Measurements from ENCODE around the gene CSRP1. TPM values are rescaled to one million over a fixed set of nuclear protein-coding genes. Genes with fewer than 3 reads are reported as not detected.

Gene CSRP1
- total RNA-seq, 2 experiments from 2014 or later = 55.3 to 56.2 TPM

GRCh38 chr1:201447903-201448871, 58.7 kb downstream of the CSRP1 start:
- Mint-ChIP-seq H3K9me3 (no peaks in the 10 kb centered on the region), H3K27ac (no peak overlapping the region), H3K27me3 (peaks cover 16% of the 10 kb centered on the region), H3K4me1 (ENCODE audit: low read depth) (peaks cover 8% of the 10 kb centered on the region), H3K4me3 (no peak overlapping the region), H3K36me3 (ENCODE audit: low read depth) (no peaks in the 10 kb centered on the region)
- peak; percentile 98 for ATAC-seq
- CTCF ChIA-PET = interaction anchor here (0.6 to 9.5 kb wide), 31 partner anchors 8 to 524 kb away, joined by 3 to 149 read pairs (median 4); partner anchors contain the start of genes CSRP1 and PHLDA3
- POLR2A ChIA-PET = no interaction called here
- TF ChIP-seq, protein P1, sequence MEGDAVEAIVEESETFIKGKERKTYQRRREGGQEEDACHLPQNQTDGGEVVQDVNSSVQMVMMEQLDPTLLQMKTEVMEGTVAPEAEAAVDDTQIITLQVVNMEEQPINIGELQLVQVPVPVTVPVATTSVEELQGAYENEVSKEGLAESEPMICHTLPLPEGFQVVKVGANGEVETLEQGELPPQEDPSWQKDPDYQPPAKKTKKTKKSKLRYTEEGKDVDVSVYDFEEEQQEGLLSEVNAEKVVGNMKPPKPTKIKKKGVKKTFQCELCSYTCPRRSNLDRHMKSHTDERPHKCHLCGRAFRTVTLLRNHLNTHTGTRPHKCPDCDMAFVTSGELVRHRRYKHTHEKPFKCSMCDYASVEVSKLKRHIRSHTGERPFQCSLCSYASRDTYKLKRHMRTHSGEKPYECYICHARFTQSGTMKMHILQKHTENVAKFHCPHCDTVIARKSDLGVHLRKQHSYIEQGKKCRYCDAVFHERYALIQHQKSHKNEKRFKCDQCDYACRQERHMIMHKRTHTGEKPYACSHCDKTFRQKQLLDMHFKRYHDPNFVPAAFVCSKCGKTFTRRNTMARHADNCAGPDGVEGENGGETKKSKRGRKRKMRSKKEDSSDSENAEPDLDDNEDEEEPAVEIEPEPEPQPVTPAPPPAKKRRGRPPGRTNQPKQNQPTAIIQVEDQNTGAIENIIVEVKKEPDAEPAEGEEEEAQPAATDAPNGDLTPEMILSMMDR (IDR thresholded peaks at IDR 0.05) = peak; percentile 72
- DNase-seq = peak; percentile 84
- intact Hi-C loops (cut with micrococcal nuclease) = loop anchor here (5.0 kb wide), 2 partner anchors 34 to 64 kb away; no protein-coding TSS in a partner anchor

DNA sequence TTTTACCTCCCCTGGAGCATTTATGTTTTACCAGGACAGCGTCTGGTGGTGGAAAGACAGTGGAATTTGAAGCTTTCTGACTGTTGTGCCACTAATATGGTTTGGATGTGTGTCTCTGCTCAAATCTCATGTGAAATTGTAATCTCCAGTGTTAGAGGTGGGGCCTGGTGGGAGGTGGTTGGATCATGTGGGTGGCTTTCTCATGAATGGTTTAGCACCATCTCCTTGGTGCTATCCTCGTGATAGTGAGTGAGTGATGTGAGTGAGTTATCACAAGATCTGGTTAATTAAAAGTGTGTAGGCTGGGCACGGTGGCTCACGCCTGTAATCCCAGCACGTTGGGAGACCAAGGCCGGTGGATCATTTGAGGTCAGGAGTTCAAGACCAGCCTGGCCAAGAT, 61.6 kb downstream of the CSRP1 start:
- ATAC-seq (no peak), DNase-seq (no peak)
- H3K4me1 Mint-ChIP-seq (ENCODE audit: low read depth) = peaks cover 3% of the 10 kb centered on the region
- TF ChIP-seq, protein P1 (IDR thresholded peaks at IDR 0.05) = no peak
- ChIA-PET CTCF (interaction anchor here (1.2 to 9.5 kb wide), 4 partner anchors 11 to 67 kb away, joined by 5 to 149 read pairs (median 95); no protein-coding TSS in a partner anchor), POLR2A (no interaction called here)
- intact Hi-C loops (cut with micrococcal nuclease) = loop anchor here (5.0 kb wide), 2 partner anchors 37 to 67 kb away; no protein-coding TSS in a partner anchor
- no peak overlapping the region for H3K4me3 Mint-ChIP-seq
- H3K27me3 Mint-ChIP-seq = peaks cover 16% of the 10 kb centered on the region
- H3K9me3 Mint-ChIP-seq = no peaks in the 10 kb centered on the region
- no peaks in the 10 kb centered on the region for H3K36me3 Mint-ChIP-seq (ENCODE audit: low read depth)
- no peak overlapping the region for H3K27ac Mint-ChIP-seq

DNA sequence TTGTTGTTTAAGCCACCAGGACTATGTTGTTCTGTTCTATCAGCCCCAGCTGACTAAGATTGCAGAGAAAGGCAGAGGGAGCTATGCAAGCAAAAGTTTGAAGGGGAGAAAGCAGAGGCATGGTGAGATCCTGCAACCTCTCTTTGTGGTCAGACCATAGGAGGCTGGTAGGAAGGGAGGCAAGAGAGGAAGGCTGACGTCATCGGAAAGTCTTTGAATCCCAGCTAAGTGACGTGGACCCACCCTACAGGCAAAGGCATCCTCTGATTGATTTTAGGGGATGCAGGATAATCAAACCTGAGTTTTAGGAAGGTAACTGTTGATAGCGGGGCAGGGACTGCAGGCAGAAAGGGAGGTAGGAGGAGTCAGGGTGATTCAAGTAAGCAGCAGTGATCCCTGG, 62.1 kb downstream of the CSRP1 start:
- ChIA-PET CTCF (interaction anchor here (1.2 to 9.5 kb wide), 3 partner anchors 10 to 68 kb away, joined by 5 to 149 read pairs (median 76); no protein-coding TSS in a partner anchor), POLR2A (no interaction called here)
- TF ChIP-seq, protein P1 (IDR thresholded peaks at IDR 0.05) = no peak
- ATAC-seq (no peak), DNase-seq (no peak)
- Mint-ChIP-seq H3K27ac (no peak overlapping the region), H3K9me3 (no peaks in the 10 kb centered on the region), H3K4me1 (ENCODE audit: low read depth) (peaks cover 3% of the 10 kb centered on the region), H3K36me3 (ENCODE audit: low read depth) (no peaks in the 10 kb centered on the region), H3K27me3 (peaks cover 14% of the 10 kb centered on the region), H3K4me3 (no peak overlapping the region)
- intact Hi-C loops (cut with micrococcal nuclease) = loop anchor here (5.0 kb wide), 2 partner anchors 38 to 68 kb away; no protein-coding TSS in a partner anchor

GRCh38 chr1:201443747-201444146, 63.2 kb downstream of the CSRP1 start:
- Mint-ChIP-seq H3K4me1 (ENCODE audit: low read depth) (peaks cover 3% of the 10 kb centered on the region), H3K4me3 (no peak overlapping the region), H3K9me3 (no peaks in the 10 kb centered on the region), H3K36me3 (ENCODE audit: low read depth) (no peaks in the 10 kb centered on the region), H3K27me3 (peaks cover 12% of the 10 kb centered on the region), H3K27ac (no peak overlapping the region)
- DNase-seq = no peak
- CTCF ChIA-PET = interaction anchor here (1.4 kb wide), 1 partner anchor 69 kb away, joined by 7 read pairs; no protein-coding TSS in a partner anchor
- TF ChIP-seq, protein P1 (IDR thresholded peaks at IDR 0.05) = no peak
- ATAC-seq = no peak
- POLR2A ChIA-PET = no interaction called here
- intact Hi-C loops (cut with micrococcal nuclease) = no loop called here
